SW 1271 (cell line): ENCODE results near the gene DUOX1.
"Not testable (repeated sequence)": the region's sequence is repeated elsewhere in the genome, so short reads cannot be mapped to it uniquely, and the experiment has no call there.

Source experiments
- DNase-seq, 2 experiments: peaks; one replicate each; lab custom pipeline; 2025; lab: John Stamatoyannopoulos, UW

DUOX1 gene

DNA sequence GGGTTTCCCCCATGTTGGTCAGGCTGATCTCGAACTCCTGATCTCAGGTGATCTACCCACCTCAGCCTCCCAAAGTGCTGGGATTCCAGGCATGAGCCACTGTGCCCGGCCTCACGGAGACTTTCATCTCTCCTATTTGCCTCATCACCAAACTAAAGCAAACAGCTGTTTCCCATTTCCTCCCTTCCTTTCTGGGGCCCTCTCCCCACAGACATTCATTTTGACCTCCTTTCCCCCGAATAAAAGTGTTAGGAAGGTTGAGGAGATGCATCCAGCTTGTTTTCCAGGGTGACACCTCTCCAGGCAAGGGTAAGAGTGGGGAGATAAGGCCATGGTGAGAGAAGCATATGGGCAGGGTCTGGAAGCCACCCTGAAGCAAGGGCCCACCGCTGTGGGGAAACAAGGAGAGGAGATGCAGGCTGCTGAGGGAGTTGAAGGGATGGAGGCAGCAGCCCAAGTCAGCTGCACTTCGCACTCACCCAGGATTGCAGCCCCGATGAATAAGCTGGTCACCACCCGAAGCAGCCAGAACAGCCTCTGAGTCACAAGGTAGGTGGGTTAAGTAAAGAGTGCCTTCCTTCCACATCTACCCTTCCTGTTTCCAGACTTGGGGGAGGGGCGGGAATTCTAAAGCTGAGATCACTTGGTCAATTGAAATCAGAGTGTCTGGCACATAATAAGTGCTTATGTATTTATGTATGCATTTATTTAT is 7.9 kb upstream of the DUOX1 start:
- DNase-seq, result peak in 1 of 2 experiments; percentile 19

DNA sequence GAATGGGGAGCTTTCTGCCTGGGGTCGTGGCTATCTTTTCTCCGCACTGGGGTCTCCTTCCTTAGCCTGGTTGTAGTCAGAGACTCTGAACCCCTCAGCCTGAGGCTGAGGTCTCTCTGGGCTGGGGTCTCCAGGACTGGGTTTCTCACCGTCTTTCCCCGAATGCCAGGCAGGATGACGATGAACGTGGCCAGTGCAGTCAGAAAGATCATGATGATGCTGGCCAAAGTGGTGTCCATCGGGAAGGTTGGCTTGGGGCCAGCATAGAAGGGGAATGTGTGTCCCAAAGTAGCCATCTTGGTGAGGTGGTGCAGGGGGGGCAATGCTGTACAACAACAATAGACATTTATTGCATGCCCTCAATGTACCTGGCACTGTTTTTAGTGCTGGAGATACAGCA is 7.1 kb upstream of the DUOX1 start:
- no peak for DNase-seq

DNA sequence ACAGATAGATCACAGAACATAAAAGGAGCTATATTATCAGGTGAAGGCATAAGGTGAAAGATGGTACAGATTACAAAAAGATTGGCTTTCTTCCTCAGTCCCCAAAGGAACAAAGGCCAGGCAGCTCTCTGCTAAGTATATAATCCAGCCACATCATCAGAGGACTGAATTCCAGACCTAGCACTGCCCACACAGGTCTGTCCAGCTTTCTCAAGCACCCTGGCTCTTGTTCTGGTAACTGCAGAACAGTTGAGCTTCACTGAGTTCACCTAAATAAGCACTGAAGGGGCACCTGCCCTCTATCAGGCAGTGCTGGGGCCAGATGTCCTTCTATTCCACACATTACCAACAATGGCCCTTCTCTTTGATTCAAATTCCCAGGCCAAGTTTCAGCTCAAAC is 6.4 kb upstream of the DUOX1 start:
- no peak for DNase-seq

DNA sequence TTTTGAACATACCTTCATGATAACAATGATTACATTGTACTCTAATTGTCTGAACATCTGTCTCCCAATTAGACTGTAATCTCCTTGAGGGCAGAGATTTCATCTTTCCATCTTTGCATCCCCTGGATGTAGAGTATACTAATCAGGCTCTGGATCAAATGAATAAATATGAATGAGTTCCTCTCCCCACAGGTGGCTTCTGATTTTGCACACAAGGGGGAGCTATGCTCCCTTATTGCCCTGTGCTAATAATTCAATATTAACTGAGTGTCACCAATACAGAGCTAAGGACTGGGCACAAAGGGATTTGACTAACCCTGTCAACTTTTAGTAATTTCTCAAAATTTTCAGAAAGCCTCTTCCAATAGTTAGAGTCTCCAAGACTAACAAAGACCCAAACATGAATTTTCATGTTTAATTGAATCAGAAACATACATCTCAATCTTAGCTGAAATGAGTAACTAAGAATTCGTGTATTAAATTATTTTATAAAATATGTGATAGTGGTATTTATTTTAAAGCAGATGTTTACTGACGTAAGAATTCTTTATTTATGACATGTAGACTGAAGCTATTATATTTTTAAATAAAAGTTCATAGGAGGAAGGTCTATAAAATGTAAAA is 3.1 kb upstream of the DUOX1 start:
- DNase-seq, result no peak

DNA sequence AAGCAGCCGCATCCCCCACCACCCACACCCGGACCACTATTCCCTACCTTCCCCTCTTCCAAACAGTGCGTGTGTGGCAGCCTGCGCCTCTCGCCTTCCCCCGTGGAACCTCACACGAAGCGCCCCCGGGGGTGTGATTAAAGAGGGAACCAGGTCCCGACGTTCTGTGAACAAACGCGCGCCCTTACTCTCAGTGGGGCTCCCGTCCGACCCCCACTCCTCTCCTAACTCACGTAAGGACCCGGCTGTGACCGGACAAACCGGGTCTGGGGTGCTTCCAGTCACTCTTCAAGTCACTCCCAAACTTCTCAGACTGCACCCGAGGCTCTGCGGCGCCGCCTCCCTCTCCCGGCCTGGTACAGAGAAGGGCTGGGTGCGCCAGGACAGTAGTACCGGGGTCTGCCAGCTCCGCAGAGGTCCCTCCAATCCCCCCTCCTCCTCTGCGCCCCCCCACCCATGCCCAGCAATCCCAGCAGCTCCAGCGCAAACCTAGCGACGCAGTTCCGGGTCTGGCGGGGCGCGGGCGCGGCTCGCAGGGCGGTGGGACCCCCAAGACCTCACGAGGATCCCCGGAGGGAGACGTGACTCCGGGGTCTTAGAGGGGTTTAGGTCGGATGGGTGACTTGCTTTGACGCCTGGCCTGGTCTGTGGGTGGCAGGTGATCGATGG is 689 bp upstream of the DUOX1 start:
- DNase-seq, result no peak

DNA sequence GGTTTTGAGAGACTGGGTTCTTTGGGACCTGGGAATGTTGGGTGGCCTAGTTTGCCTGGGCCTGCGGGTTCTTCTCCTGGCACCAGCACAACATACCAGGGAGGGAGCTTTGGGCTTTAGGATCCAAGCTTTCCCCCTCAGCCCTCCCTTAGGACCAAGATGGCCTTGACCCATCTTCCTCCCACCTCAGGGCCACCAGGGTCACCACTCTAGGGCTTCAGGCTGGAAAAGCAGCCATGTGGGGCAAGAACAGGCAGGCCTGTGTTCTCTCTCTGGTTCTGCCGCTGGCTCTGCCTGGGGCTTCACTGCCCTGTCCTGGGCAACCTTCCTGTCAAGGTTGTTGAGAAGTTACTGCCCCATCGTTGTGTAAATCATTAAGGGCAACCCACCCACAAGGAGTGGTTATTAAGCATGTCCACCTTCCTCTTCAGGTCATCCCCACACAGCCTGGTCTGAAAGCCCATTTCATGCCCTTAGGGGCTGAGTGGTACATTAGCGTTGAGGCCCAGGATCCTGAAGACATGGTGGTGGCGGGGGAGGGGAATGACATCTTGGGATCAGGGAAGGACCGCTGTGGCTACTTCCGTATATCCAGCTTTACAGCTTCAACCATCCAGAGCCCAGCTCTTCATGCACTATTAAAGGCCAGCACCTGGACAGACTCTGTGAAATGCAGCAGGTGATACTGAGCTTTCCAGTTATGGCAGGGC is 652 bp downstream of the DUOX1 start:
- no peak for DNase-seq

DNA sequence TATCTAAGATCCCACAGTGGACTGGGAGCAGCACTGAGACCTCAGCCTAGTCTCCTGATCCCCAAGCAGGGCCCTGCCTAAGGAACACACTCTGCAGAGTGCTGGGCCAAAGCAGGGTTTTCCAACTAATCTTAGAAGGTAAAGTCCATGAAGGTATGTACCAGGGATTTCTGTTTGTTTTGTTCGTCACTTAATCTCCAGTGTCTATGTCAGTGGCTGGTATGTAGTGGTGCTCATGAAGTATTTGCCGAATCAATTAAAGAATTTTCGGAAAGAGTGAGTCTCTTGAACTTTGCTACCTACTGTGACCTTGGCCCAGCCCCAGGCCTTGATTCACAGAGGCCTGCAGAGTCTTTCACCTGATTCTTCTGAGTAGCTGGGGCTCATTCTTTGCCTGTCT is 1.7 kb downstream of the DUOX1 start:
- DNase-seq, result no peak

DNA sequence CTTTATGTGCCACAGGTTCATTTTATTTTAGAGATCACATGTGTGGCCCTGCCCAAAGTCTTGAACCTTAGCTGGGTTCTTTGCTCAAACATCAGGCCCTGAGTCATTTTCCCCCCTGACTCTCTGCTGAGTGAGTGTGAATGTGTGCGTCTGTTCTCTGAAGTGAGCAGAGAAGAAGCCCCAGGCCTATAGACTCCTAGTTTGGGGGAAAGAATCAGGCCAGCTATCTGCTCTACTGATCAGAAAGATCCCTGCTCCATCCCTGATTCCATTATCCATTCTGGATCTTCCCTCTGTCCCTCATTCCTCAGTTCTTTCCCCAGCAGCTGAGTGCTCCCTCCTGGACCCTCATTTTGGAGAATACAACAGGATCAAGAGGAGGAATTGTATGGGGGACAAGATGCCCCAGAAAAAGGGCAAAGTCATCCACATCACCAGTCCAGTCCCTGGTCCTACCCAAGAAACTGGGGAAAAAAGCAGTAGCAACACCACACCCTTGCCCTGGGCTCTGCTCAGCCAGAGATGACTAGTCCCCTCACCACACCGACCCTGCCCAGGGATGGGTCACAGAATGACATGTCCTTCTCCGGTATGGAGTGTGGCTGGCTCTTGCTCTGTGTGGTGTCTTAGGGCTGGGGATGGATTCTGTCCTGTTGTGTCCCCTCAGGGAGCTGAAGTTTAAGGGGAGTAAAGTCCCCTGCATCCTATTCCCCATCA is 3.2 kb downstream of the DUOX1 start:
- DNase-seq, result no peak

DNA sequence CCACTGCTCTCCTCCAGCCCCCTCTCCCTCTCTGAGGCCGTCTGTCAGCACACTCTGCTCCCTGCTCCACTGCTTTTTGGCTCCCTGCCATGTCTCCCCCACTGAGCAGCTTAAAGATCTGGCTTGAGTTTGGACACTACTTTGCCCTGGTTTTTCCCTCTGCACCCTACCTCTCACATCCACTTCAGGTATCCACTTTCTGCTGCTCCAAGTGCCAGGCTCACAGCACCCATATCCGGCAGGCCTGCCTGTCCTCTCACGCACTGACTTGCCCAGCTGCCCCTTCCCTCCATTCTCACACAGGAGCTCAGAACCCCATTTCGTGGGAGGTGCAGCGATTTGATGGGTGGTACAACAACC is 3.7 kb downstream of the DUOX1 start:
- DNase-seq, result no peak

DNA sequence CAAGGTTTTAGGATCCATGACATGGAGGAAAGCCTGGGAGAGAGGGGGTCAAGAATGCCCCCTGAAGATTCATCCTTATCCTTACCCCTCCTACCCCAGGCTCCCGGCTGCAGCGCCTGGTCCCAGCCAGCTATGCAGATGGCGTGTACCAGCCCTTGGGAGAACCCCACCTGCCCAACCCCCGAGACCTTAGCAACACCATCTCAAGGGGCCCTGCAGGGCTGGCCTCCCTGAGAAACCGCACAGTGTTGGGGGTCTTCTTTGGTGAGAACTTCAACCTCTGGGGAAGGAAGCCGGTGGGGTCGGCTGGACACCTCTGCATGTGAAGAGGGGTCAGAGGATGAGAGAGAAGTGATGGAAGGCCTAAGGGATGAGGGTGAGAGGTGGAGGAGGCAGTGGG is 4.3 kb downstream of the DUOX1 start:
- no peak for DNase-seq

DNA sequence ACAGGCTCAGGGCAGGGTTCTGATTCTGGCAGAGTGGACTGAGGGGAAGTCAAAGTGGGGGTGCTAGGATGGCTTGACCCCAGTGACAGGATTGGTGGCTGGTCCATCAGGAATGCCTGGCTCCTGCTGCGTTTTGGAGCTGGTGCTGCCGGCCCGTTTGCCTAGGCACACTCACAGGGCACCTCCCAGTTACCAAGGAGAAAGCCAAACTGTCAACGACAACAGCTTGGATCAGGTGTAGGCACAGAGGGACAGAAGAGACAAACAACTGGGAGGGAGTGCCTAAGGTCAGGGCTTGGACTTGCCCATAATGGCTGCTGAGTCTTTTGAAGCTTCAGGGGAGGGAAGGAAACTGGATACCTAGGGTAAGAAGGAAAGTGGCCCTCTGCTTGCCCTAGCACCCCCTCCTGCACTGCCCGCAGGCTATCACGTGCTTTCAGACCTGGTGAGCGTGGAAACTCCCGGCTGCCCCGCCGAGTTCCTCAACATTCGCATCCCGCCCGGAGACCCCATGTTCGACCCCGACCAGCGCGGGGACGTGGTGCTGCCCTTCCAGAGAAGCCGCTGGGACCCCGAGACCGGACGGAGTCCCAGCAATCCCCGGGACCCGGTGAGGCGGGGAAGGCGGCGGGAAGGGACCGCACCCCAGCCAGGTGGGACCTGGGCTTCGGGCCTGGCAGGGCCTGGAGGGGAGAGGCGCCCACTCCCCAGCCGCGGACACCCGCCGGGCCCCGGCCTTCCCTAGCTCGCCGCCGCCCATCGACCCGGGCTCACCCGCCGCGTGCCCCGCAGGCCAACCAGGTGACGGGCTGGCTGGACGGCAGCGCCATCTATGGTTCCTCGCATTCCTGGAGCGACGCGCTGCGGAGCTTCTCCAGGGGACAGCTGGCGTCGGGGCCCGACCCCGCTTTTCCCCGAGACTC is 5.1 kb downstream of the DUOX1 start:
- DNase-seq, result no peak

DNA sequence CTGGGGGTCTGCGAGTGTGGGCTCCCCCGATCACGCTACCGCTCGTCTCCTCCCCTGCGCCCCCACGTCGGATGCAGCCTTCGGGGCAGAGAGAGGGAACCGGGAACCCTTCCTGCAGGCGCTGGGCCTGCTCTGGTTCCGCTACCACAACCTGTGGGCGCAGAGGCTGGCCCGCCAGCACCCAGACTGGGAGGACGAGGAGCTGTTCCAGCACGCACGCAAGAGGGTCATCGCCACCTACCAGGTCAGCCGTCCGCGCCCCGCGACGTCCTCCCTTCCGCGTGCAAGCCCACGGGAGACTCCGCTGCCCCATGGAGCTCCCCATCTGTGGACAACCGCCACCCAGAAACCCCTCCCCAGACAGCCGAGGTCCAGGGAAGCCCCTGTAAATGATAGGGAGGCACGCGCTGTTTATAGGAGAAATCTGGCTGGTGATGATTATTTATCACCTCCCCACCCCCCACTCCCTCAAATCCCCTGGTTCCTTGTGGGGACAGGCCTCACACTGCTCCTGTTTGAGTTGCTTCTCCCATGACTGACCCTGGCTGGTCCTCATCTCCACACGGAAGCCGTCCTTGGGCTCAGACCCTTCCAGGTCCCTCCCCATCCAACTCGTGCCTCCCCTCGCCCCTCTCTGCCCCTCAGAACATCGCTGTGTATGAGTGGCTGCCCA is 6.0 kb downstream of the DUOX1 start:
- not testable (repeated sequence) for DNase-seq

DNA sequence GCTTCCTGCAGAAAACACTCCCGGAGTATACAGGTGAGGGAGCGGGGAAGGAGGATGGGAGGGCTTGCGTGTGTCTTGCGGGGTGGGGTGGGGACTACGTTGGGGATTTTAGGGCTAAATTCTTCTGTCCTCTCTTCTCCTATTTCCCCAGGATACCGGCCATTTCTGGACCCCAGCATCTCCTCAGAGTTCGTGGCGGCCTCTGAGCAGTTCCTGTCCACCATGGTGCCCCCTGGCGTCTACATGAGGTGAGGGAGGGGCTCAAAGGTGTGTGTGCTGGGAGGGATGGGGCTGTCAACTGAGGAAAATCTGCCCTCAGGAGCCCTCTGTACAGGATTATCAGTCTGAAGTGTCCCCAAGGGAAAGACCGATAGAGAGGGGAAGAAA is 6.6 kb downstream of the DUOX1 start:
- DNase-seq, result no peak

DNA sequence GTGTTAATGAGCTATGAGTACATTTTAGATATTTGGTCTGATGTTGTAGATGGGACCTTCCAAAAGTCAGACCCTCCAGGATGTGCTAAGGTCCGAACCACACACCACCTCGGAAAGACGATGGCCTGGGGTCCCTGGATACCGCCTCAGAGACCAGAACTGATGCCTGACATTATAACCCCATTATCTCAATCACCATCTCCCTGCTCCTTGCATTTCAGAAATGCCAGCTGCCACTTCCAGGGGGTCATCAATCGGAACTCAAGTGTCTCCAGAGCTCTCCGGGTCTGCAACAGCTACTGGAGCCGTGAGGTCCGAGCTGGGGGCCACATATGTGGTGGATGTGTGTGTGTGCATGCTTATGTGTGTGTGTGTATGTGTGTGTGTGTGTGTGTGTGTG is 7.9 kb downstream of the DUOX1 start:
- no peak for DNase-seq

DNA sequence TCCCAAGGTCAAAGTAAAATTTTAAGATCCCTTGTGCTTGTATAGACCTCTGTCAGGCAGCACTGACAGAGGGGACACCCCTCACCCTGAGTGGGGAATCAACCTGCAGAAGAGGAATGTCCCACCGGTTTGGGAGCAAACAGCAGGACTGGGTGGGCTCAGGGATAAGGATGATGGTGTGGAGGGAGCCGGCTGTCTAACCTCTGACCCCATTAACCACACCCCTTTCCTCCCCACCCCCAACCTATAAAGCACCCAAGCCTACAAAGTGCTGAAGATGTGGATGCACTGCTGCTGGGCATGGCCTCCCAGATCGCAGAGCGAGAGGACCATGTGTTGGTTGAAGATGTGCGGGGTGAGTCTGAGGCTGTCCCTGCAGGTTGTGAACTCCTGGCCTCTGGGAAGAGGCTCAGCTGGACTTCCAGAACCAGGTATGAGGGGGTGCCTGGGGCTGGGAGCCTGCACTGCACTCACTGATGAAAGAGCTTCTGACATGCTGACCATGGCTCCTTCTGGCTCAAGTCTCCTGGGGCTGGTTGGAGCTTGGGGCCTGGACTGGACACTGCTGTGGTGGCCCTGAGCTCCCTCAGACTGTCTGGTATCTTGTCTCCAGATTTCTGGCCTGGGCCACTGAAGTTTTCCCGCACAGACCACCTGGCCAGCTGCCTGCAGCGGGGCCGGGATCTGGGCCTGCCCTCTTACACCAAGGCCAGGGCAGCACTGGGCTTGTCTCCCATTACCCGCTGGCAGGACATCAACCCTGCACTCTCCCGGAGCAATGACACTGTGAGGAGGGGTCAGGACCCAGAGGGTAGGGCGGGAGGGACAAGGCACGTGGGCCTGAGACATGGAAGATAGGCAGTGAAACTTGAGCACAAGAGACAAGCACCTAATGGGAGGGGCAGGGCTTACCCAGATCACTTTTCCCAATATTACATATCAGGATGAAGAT is 9.3 kb downstream of the DUOX1 start:
- DNase-seq, result no peak

DNA sequence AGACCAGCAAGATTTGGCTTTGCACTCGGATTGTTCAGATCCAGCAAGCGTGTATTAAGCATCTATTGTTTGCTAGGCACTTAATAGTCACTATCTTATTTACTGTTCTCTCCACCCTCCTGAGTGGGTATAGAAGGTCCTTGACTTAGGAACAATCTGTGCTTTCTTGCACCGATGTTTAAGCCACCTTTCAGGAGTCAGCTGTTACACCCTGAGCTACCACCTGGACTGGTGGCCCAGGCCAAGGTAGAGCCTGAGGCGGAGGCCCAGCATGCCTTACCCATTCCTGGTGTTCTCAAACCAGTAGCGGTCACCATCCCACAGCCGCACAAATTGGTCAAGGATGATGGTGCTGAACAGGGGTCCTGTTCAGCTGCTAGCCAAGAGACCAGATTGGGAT is 10.0 kb downstream of the DUOX1 start:
- DNase-seq, result no peak

DNA sequence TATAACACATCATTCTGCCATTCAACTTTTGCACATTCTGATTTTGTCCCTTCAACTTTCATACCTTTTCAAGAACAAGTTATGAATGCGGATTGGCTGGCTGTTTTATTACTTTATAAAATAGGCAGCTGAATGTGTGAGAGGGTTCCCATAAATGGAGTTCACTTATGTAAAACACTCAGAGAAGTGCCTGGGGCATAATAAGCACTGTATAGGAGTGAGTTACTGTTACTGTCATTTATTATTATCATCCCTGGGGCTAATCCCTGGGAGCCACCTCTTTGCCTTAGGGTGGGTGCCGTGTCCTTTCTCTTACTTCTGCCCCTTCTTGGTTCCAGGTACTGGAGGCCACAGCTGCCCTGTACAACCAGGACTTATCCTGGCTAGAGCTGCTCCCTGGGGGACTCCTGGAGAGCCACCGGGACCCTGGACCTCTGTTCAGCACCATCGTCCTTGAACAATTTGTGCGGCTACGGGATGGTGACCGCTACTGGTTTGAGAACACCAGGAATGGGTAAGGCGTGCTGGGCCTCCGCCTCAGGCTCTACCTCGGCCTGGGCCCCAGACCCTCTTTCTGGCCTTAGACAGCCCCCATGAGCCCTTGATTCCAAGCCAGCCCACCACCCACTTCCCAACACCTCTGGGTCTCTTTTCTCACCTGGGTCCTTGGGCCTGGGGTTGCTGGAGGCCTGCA is 10.9 kb downstream of the DUOX1 start:
- DNase-seq, result no peak

DNA sequence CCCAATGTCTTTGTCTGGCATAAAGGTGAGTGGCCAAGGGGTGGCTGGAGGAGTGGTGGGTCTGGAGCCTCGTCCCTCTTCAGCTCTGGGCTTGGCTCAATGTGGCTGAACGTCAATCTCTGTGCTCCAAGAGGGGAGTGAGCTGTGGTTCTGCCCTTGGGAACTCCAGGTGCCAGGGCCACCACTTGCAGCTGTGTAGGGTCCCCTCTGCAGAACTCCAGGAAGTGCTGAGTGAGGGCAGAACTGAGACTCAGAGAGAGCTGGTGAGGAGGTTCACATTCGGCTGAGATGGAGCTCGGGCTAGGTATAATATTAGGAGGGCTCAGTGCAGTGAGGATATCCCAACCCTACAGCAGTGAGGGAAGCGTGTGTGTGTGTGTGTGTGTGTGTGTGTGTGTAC is 11.6 kb downstream of the DUOX1 start:
- DNase-seq, result no peak

DNA sequence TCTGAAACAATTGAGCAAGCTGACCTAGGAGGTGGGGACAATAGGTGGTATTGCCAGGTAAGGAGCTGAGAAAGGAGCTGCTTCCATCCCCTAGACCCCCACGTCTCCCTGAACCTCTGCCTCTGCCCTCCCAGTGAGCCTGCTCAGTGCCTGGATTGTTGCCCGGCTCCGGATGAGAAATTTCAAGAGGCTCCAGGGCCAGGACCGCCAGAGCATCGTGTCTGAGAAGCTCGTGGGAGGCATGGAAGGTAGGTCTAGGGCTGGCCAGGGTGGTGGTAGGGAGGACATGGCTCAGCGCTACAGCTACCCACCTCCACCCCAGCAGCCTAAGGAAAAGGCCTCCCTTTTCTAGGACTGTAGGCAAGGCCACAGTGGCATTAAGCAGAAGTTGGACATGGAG is 13.3 kb downstream of the DUOX1 start:
- no peak for DNase-seq
